H9 (cell line): ENCODE data around the gene NRDE2. TPM values are rescaled to one million over a fixed set of nuclear protein-coding genes. Genes with fewer than 3 reads are reported as not detected.

Experiments used
- DNase-seq: peaks from one replicate; pipeline ENCODE4 v3.0.0-alpha.2; 2017
- H2AFZ ChIP-seq: one replicate; pipeline ENCODE4 v1.6.1; 2013; ENCODE audit warnings: mild to moderate bottlenecking, low read length, control low read depth, moderate library complexity
- H2AK5ac ChIP-seq: 2 replicates; pipeline ENCODE4 v1.6.1; 2013; ENCODE audit warnings: low read length, control low read depth, mixed read lengths; ENCODE audit not compliant: insufficient read length
- H2BK120ac ChIP-seq: one replicate; pipeline ENCODE4 v1.6.1; 2013; ENCODE audit warnings: low read depth, mild to moderate bottlenecking, low read length, control low read depth, inconsistent platforms; ENCODE audit not compliant: poor library complexity, severe bottlenecking
- H2BK12ac ChIP-seq: 2 replicates; pipeline ENCODE4 v1.6.1; 2013; ENCODE audit warnings: low read length, control low read depth, mixed read lengths, low read depth; ENCODE audit not compliant: insufficient read length
- H2BK15ac ChIP-seq: 2 replicates; pipeline ENCODE4 v1.6.1; 2013; ENCODE audit warnings: low read depth, low read length, control low read depth
- H2BK20ac ChIP-seq: one replicate; pipeline ENCODE4 v1.6.1; 2013; ENCODE audit warnings: low read depth, mild to moderate bottlenecking, low read length, control low read depth, inconsistent platforms; ENCODE audit not compliant: poor library complexity, severe bottlenecking
- H2BK5ac ChIP-seq: 2 replicates; pipeline ENCODE4 v1.6.1; 2013; ENCODE audit warnings: low read length, control low read depth, mixed read lengths; ENCODE audit not compliant: insufficient read length
- H3K14ac ChIP-seq: 2 replicates; pipeline ENCODE4 v1.6.1; 2013; ENCODE audit warnings: low read length, control low read depth; ENCODE audit not compliant: insufficient read depth
- H3K18ac ChIP-seq: 2 replicates; pipeline ENCODE4 v1.6.1; 2013; ENCODE audit warnings: low read depth, mild to moderate bottlenecking, mixed read lengths, low read length, control low read depth; ENCODE audit not compliant: insufficient read length
- H3K23ac ChIP-seq: 2 replicates; pipeline ENCODE4 v1.6.1; 2013; ENCODE audit warnings: low read length, control low read depth, mixed read lengths, low read depth; ENCODE audit not compliant: insufficient read length
- H3K23me2 ChIP-seq: 2 replicates; pipeline ENCODE4 v1.6.1; 2013; ENCODE audit warnings: low read depth, mild to moderate bottlenecking, mixed read lengths, low read length, control low read depth; ENCODE audit not compliant: insufficient read length, poor library complexity, severe bottlenecking
- H3K27ac ChIP-seq: 2 replicates; pipeline ENCODE4 v1.5.1; 2013; ENCODE audit warnings: low read length, control low read depth, mixed read lengths, low read depth; ENCODE audit not compliant: insufficient read length
- H3K27me3 ChIP-seq: 2 replicates; pipeline ENCODE4 v1.6.1; 2013; ENCODE audit warnings: low read length, control low read depth, inconsistent platforms; ENCODE audit not compliant: insufficient read depth
- H3K4ac ChIP-seq: 2 replicates; pipeline ENCODE4 v1.6.1; 2013; ENCODE audit warnings: low read depth, mild to moderate bottlenecking, control low read depth, inconsistent platforms, low read length, moderate library complexity
- H3K4me1 ChIP-seq: 2 replicates; pipeline ENCODE4 v1.6.1; 2013; ENCODE audit warnings: low read length, control low read depth, inconsistent platforms; ENCODE audit not compliant: insufficient read depth
- H3K4me2 ChIP-seq: 2 replicates; pipeline ENCODE4 v1.6.1; 2013; ENCODE audit warnings: low read length, control low read depth, mixed read lengths; ENCODE audit not compliant: insufficient read length, insufficient read depth
- H3K56ac ChIP-seq: 2 replicates; pipeline ENCODE4 v1.6.1; 2013; ENCODE audit warnings: low read depth, mild to moderate bottlenecking, mixed read lengths, low read length, control low read depth; ENCODE audit not compliant: insufficient read length
- H3K79me1 ChIP-seq: 2 replicates; pipeline ENCODE4 v1.6.1; 2013; ENCODE audit warnings: low read depth, mild to moderate bottlenecking, moderate library complexity, low read length, control low read depth, inconsistent platforms; ENCODE audit not compliant: insufficient read depth, poor library complexity, severe bottlenecking
- H3K79me2 ChIP-seq: 2 replicates; pipeline ENCODE4 v1.6.1; 2013; ENCODE audit warnings: low read length, control low read depth, inconsistent platforms; ENCODE audit not compliant: insufficient read depth
- H3K9ac ChIP-seq: 2 replicates; pipeline ENCODE4 v1.6.1; 2013; ENCODE audit warnings: low read length, control low read depth, mixed read lengths; ENCODE audit not compliant: insufficient read length; ENCODE audit errors: extremely low read depth
- H3K9me3 ChIP-seq: one replicate; pipeline ENCODE4 v1.6.1; 2013; ENCODE audit warnings: low read depth, low read length, inconsistent platforms; ENCODE audit not compliant: control insufficient read depth
- H3T11ph ChIP-seq: one replicate; pipeline ENCODE4 v1.6.1; 2013; ENCODE audit warnings: mild to moderate bottlenecking, low read length, control low read depth, inconsistent platforms
- H4K20me1 ChIP-seq: one replicate; pipeline ENCODE4 v1.6.1; 2013; ENCODE audit not compliant: control insufficient read depth, insufficient read length, insufficient read depth
- H4K5ac ChIP-seq: 2 replicates; pipeline ENCODE4 v1.6.1; 2013; ENCODE audit warnings: low read depth, mild to moderate bottlenecking, mixed read lengths, low read length, control low read depth; ENCODE audit not compliant: insufficient read length
- H4K8ac ChIP-seq: replicated peaks from 2 replicates; pipeline ENCODE4 v1.6.1; 2013; ENCODE audit warnings: low read length, control low read depth, mixed read lengths, low read depth; ENCODE audit not compliant: insufficient read length
- H4K91ac ChIP-seq: 2 replicates; pipeline ENCODE4 v1.6.1; 2013; ENCODE audit warnings: low read depth, mild to moderate bottlenecking, moderate library complexity, mixed read lengths, low read length, control low read depth; ENCODE audit not compliant: insufficient read length
- H3K27ac Mint-ChIP-seq, 3 experiments: 2 replicates in 2 of 3; 3 replicates in 1 of 3; pipeline ENCODE4 v1.8.0; 2020 to 2021; ENCODE audit warnings: mixed read lengths in 3 of 3, mild to moderate bottlenecking in 1 of 3, moderate library complexity in 1 of 3
- H3K27me3 Mint-ChIP-seq: 2 replicates; pipeline ENCODE4 v1.8.0; 2021; ENCODE audit warnings: low read depth, mild to moderate bottlenecking, moderate library complexity, mixed read lengths
- H3K36me3 Mint-ChIP-seq, 3 experiments: 2 replicates in 2 of 3; 3 replicates in 1 of 3; pipeline ENCODE4 v1.8.0; 2020 to 2021; ENCODE audit warnings: low read depth in 3 of 3, mixed read lengths in 3 of 3; ENCODE audit not compliant: insufficient read depth in 1 of 3
- H3K4me1 Mint-ChIP-seq, 2 experiments: 2 replicates each; pipeline ENCODE4 v1.8.0; 2020; ENCODE audit warnings: mixed read lengths in 2 of 2
- H3K4me3 Mint-ChIP-seq, 2 experiments: 2 replicates in 1 of 2; 3 replicates in 1 of 2; pipeline ENCODE4 v1.8.0; 2020 to 2021; ENCODE audit warnings: mild to moderate bottlenecking in 2 of 2, mixed read lengths in 2 of 2, moderate library complexity in 1 of 2
- H3K9me3 Mint-ChIP-seq, 2 experiments: 2 replicates in 1 of 2; 3 replicates in 1 of 2; pipeline ENCODE4 v1.8.0; 2020; ENCODE audit warnings: mild to moderate bottlenecking in 2 of 2, mixed read lengths in 2 of 2, moderate library complexity in 1 of 2
- WGBS: extraction: QIAGEN DNeasy Blood & Tissue Kit; methylation state at CpG from one replicate; pipeline ENCODE4 v1.1.7; 2013; ENCODE audit warnings: missing lambda C conversion rate, low lambda C conversion rate, mixed read lengths; ENCODE audit not compliant: insufficient read length; ENCODE audit errors: extremely low coverage; 5-methylcytosine and 5-hydroxymethylcytosine counted together
- total RNA-seq: library from RNA; stranded (reverse); gene quantifications from 2 replicates; pipeline ENCODE4 v1.2.1, GENCODE V29; 2021
- TF ChIP-seq, protein P1 (sequence below): fragments of 200-600 bp; sonication (generic); conservative IDR thresholded peaks from 3 replicates; pipeline ENCODE4 v1.8.0; 2021; ENCODE audit warnings: antibody characterized with exemption, mild to moderate bottlenecking

The NRDE2 gene
- total RNA-seq, 1 experiment from 2014 or later = 21.2 TPM

DNA sequence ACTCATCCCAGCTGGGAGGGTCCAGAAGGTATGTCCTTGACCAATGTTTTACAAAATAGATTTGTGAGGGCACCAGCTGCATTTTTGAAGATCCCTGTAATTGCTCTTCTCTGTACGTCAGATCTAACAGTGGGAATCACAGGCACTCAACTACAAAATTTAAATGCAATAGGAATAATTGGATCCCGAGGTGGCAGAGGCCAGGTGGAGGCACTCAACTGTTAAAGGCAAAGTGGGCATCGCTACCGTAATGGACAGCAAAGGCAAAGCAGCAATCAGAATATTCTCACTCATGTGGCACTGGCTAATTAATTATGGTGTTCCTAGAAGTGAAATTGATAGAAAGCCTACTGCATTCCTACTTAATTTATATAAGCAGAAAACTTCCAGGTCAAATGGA lies 103.3 kb downstream of the NRDE2 start:
- H3K18ac ChIP-seq = no peak overlapping the region
- no peak overlapping the region for H4K91ac ChIP-seq
- WGBS = no CpG with 5 or more reads among the region's 4 CpGs

More for the DNA sequence above, 103.3 kb downstream of the NRDE2 start:
- Mint-ChIP-seq H3K9me3 (peaks cover 0 to 6% of the 10 kb centered on the region in 2 experiments; a peak in 4 of 5 replicates), H3K27me3 (peaks cover 15% of the 10 kb centered on the region), H3K4me3 (no peak overlapping the region), H3K4me1 (no peaks in the 10 kb centered on the region), H3K36me3 (no peaks in the 10 kb centered on the region), H3K27ac (no peak overlapping the region)
- Histone ChIP-seq H3K23ac (no peak overlapping the region), H2AK5ac (no peak overlapping the region), H3K9me3 (no peaks in the 10 kb centered on the region), H3K14ac (no peak overlapping the region), H2BK15ac (no peak overlapping the region), H3T11ph (no peak overlapping the region), H3K27ac (no peak overlapping the region), H4K5ac (no peak overlapping the region), H2BK5ac (no peak overlapping the region), H2AFZ (no peak overlapping the region), H2BK12ac (no peak overlapping the region), H3K9ac (no peak overlapping the region), H2BK120ac (no peak overlapping the region), H3K79me1 (no peaks in the 10 kb centered on the region), H3K27me3 (no peaks in the 10 kb centered on the region), H3K4ac (no peak overlapping the region), H3K4me2 (no peak overlapping the region), H3K79me2 (no peaks in the 10 kb centered on the region), H3K4me1 (no peaks in the 10 kb centered on the region), H3K56ac (no peak overlapping the region), H4K20me1 (no peaks in the 10 kb centered on the region), H4K8ac (no peak overlapping the region), H2BK20ac (no peak overlapping the region), H3K23me2 (no peaks in the 10 kb centered on the region)
- TF ChIP-seq, protein P1, sequence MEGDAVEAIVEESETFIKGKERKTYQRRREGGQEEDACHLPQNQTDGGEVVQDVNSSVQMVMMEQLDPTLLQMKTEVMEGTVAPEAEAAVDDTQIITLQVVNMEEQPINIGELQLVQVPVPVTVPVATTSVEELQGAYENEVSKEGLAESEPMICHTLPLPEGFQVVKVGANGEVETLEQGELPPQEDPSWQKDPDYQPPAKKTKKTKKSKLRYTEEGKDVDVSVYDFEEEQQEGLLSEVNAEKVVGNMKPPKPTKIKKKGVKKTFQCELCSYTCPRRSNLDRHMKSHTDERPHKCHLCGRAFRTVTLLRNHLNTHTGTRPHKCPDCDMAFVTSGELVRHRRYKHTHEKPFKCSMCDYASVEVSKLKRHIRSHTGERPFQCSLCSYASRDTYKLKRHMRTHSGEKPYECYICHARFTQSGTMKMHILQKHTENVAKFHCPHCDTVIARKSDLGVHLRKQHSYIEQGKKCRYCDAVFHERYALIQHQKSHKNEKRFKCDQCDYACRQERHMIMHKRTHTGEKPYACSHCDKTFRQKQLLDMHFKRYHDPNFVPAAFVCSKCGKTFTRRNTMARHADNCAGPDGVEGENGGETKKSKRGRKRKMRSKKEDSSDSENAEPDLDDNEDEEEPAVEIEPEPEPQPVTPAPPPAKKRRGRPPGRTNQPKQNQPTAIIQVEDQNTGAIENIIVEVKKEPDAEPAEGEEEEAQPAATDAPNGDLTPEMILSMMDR = no peak
- DNase-seq = no peak

Other genes starting within 250 kb of the NRDE2 start
- 97.3 and 113 TPM in 2 replicates for gene PSMC1, start 75.4 kb downstream of the NRDE2 start, total RNA-seq
- 354 TPM in 2 replicates for gene CALM1, start 65.1 kb upstream of the NRDE2 start, total RNA-seq